ENCODE data around the gene PDSS2. TPM values are rescaled to one million over a fixed set of nuclear protein-coding genes. Genes with fewer than 3 reads are reported as not detected.

The PDSS2 gene
- total RNA-seq, 1 donor from 2014 or later = 12.4 TPM

DNA sequence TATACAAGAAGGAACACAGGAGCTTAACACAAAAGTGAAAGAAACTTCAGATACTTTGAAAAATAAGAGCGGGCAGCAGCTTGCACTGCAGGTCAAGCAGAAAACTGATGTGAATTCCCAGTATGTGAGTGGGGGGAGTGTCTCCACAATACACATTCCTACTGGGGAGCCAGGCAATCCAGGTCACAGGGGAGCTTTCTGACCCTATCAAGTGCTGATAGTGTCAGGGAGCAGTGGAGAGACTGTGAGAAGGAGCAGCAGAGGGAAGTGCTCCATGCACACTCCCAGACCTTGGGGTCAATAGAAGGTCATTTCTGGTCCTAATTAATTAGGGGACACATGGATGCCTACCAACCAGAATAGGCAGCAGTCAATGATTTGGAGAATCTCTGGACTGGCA lies 59.4 kb downstream of the PDSS2 start:
- Mint-ChIP-seq H3K4me3 (ENCODE audit: unreplicated experiment) (no peak overlapping the region), H3K9me3 (ENCODE audit: unreplicated experiment) (peaks cover 33% of the 10 kb centered on the region), H3K27me3 (ENCODE audit: unreplicated experiment) (no peaks in the 10 kb centered on the region)

DNA sequence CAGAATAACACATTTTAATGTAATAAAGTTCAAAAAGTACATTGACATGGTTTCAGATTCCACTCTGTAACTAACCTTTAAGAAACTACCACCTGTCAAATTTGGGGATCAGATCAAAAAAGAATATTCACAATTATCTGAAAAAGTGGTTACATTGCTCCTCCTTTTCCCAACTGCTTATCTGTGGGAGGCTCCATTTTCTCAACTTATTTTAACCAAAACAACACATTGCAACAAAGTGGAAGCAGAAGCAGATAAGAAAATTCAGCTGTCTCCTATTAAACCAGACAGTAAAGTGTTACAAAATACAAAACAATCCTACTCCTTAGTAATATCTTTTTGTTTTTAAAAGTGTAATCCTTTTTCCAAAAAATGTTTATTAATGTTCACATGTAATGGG lies 61.4 kb downstream of the PDSS2 start:
- Mint-ChIP-seq H3K4me1 (ENCODE audit: unreplicated experiment) (no peaks in the 10 kb centered on the region), H3K4me3 (ENCODE audit: unreplicated experiment) (no peak overlapping the region)

More for the DNA sequence above, 59.4 kb downstream of the PDSS2 start:
- Mint-ChIP-seq H3K27ac (ENCODE audit: unreplicated experiment) (no peak overlapping the region), H3K36me3 (ENCODE audit: unreplicated experiment) (peaks cover 23% of the 10 kb centered on the region), H3K4me1 (ENCODE audit: unreplicated experiment) (no peaks in the 10 kb centered on the region)
- DNase-seq (ENCODE audit: extremely low spot score, unreplicated experiment) = no peak
- TF ChIP-seq, protein P1, sequence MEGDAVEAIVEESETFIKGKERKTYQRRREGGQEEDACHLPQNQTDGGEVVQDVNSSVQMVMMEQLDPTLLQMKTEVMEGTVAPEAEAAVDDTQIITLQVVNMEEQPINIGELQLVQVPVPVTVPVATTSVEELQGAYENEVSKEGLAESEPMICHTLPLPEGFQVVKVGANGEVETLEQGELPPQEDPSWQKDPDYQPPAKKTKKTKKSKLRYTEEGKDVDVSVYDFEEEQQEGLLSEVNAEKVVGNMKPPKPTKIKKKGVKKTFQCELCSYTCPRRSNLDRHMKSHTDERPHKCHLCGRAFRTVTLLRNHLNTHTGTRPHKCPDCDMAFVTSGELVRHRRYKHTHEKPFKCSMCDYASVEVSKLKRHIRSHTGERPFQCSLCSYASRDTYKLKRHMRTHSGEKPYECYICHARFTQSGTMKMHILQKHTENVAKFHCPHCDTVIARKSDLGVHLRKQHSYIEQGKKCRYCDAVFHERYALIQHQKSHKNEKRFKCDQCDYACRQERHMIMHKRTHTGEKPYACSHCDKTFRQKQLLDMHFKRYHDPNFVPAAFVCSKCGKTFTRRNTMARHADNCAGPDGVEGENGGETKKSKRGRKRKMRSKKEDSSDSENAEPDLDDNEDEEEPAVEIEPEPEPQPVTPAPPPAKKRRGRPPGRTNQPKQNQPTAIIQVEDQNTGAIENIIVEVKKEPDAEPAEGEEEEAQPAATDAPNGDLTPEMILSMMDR (IDR thresholded peaks at IDR 0.05) = no peak

DNA sequence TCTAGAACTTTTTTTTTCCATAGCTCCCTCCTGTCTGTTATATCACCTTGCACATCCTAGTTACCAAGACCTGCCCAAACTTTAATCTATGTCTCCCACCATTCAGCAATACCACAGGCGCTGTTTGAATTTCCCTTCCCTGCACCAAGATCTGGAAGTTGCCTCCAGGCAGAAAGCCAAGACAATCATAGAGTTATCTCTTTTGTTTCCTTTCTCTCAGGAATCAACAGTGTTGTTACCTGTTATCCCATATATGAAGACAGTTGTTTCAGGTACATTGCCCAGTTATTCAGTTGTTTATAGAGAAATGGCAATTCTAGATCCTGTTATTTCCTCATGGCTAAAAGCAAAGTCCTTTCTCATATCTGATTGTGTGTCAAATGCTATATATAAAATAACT lies 63.2 kb downstream of the PDSS2 start:
- no peak overlapping the region for H3K27ac Mint-ChIP-seq (ENCODE audit: unreplicated experiment)
- H3K36me3 Mint-ChIP-seq (ENCODE audit: unreplicated experiment) = peaks cover 21% of the 10 kb centered on the region

More for the DNA sequence above, 61.4 kb downstream of the PDSS2 start:
- Mint-ChIP-seq H3K9me3 (ENCODE audit: unreplicated experiment) (peaks cover 33% of the 10 kb centered on the region), H3K36me3 (ENCODE audit: unreplicated experiment) (peaks cover 28% of the 10 kb centered on the region), H3K27ac (ENCODE audit: unreplicated experiment) (no peak overlapping the region), H3K27me3 (ENCODE audit: unreplicated experiment) (no peaks in the 10 kb centered on the region)
- DNase-seq (ENCODE audit: extremely low spot score, unreplicated experiment) = no peak
- TF ChIP-seq, protein P1 (IDR thresholded peaks at IDR 0.05) = no peak

DNA sequence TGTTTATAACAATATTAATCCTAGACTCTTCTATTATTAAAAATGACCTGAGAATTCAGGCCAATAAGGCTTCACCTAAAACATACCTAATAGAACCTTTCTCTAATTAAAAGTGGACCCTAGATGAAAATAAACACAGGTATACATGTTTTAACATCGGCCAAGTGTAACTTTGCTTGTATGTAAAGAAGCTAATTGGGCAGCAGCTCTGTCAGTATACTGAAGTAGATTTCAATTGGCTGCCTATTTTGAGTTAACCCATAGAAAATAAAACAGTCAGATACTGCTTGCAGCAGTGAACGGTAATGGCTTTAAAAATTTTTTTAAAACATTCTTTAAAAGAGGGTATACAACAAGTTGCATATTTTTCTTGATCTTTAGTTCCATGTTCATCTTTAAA lies 67.3 kb downstream of the PDSS2 start:
- no peak overlapping the region for H3K27ac Mint-ChIP-seq (ENCODE audit: unreplicated experiment)
- no peak overlapping the region for H3K4me3 Mint-ChIP-seq (ENCODE audit: unreplicated experiment)
- peaks cover 30% of the 10 kb centered on the region for H3K9me3 Mint-ChIP-seq (ENCODE audit: unreplicated experiment)
- no peaks in the 10 kb centered on the region for H3K27me3 Mint-ChIP-seq (ENCODE audit: unreplicated experiment)
- H3K4me1 Mint-ChIP-seq (ENCODE audit: unreplicated experiment) = peaks cover 2% of the 10 kb centered on the region
- DNase-seq (ENCODE audit: extremely low spot score, unreplicated experiment) = no peak
- TF ChIP-seq, protein P1 (IDR thresholded peaks at IDR 0.05) = no peak
- peaks cover 20% of the 10 kb centered on the region for H3K36me3 Mint-ChIP-seq (ENCODE audit: unreplicated experiment)

More for the DNA sequence above, 63.2 kb downstream of the PDSS2 start:
- peaks cover 31% of the 10 kb centered on the region for H3K9me3 Mint-ChIP-seq (ENCODE audit: unreplicated experiment)
- H3K4me3 Mint-ChIP-seq (ENCODE audit: unreplicated experiment) = no peak overlapping the region
- TF ChIP-seq, protein P1 (IDR thresholded peaks at IDR 0.05) = no peak
- H3K27me3 Mint-ChIP-seq (ENCODE audit: unreplicated experiment) = no peaks in the 10 kb centered on the region
- no peaks in the 10 kb centered on the region for H3K4me1 Mint-ChIP-seq (ENCODE audit: unreplicated experiment)
- DNase-seq (ENCODE audit: extremely low spot score, unreplicated experiment) = no peak

DNA sequence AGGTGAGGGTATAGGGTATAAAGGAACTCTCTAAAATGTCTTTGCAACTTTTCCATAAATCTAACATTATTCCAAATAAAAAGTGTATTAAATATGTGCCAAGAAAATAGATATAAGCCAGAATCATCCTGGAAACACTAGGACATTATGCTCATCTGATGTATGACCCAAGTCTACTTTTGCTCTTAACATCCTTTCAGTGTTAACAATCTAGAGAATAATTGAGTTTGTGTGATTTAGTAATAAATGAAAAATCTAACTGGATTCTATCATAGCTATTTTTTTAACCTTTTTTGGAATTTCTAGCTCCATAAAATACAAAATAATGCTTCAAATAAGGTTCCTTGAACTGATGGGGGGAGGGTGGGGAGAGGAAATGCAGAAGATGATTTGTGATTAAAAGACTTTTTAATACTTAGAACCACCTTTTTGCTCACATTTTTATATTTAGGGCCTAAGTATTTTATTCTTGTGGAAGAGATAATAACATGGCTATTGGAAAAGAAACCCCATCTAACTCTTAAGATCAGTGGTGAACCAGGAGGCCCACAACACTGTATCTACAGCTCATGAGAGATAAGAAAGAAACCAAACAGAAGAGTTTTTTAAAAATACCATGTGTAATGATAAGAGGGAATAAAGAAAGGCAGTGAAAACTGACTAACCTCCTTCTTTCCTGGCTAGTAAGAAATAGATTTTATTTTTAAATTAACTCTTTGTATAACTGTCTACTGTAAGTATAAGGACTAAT lies 68.5 kb downstream of the PDSS2 start:
- H3K36me3 Mint-ChIP-seq (ENCODE audit: unreplicated experiment) = peaks cover 16% of the 10 kb centered on the region
- no peak overlapping the region for H3K4me3 Mint-ChIP-seq (ENCODE audit: unreplicated experiment)
- DNase-seq (ENCODE audit: extremely low spot score, unreplicated experiment) = no peak
- H3K27me3 Mint-ChIP-seq (ENCODE audit: unreplicated experiment) = no peaks in the 10 kb centered on the region
- TF ChIP-seq, protein P1 (IDR thresholded peaks at IDR 0.05) = no peak
- H3K27ac Mint-ChIP-seq (ENCODE audit: unreplicated experiment) = no peak overlapping the region
- H3K9me3 Mint-ChIP-seq (ENCODE audit: unreplicated experiment) = peaks cover 25% of the 10 kb centered on the region
- H3K4me1 Mint-ChIP-seq (ENCODE audit: unreplicated experiment) = peaks cover 6% of the 10 kb centered on the region

Data from osteocyte (in vitro differentiated cells).